Measurements from ENCODE around the gene MPHOSPH6. TPM values are rescaled to one million over a fixed set of nuclear protein-coding genes. Genes with fewer than 3 reads are reported as not detected.
"Not testable (repeated sequence)": the region's sequence is repeated elsewhere in the genome, so short reads cannot be mapped to it uniquely, and the experiment has no call there.

The MPHOSPH6 gene, protein sequence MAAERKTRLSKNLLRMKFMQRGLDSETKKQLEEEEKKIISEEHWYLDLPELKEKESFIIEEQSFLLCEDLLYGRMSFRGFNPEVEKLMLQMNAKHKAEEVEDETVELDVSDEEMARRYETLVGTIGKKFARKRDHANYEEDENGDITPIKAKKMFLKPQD
- 27.7 and 66.9 TPM in 2 replicates for total RNA-seq (2014; rRNA removed; shearing (Covaris generic))

DNA sequence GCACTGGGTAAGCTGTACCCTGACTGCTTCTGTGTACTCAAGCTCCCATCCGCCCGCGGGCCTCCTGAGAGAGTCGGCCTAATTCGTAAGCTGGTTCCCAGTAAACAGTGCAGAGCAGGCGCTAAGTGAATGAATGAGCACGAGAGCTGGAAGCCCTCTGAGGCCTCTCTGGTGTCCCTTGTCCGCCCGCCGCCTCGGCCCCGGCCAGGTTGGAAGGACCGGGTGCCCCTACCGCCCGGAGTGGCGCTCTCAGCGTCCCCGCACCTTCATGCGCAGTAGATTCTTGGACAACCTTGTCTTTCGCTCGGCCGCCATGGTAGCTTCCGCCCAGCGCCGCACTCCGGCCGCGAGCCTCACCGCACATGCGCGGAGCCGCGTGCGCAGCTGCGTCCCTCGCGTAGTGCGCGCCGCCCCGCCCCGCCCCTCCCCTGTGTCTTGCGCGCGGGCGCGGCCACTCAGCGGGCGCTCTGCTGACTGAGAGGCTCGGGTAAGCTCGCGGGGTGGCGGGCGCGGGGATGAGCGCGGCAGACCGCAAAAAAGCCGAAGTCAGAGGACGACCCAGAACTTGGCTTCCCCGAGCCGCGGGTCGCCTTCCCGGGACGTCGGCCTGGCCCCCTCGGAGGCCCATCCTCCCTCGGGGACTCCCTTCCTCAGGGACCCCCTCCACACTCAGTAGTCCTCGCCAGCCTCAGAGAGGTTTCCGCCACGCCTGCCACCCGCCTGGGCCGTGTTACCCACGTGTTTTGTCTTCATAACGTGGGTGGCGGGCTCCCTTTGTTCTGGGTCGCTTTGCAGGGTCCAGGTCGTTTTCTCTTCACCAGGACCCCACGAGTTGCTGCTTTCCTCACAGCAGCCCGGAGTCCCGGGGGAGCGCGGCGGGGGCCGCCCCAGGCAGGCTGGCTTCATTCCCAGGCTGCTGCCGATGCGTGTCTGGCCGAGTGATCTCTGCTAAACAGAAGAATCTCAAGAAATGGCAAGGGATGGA, at the start of gene MPHOSPH6:
TSS of gene MPHOSPH6 (minus strand) at position 364 of the 985 bp plus-strand sequence. CDS start at position 315, 49 bp downstream.
- peak; percentile 80 for DNase-seq (ENCODE audit: low spot score)
- in situ Hi-C loops (cut with HindIII; ENCODE audit: low sequenced_read_pairs): no loop called here

DNA sequence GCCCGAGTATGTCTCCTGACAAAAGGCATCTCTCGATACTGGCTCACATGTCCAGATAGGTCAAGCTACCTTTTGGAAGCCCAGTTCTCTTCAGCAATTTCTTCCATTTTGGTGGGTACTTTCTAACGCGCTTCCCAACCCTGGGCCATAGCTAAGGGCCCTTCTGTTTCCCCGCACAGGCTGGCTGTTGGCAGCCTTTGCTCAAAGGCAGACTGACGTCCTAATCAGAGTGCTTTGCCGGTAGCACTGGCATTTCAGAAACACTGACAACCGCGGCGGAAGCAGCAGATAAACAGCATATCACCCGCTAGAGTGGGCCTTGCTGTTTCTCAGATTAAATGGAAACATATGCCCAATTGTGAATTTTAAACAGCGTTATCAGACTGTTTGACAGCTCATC, 49.3 kb upstream of the MPHOSPH6 start:
- DNase-seq (ENCODE audit: low spot score): no peak
- in situ Hi-C loops (cut with HindIII; ENCODE audit: low sequenced_read_pairs): no loop called here

DNA sequence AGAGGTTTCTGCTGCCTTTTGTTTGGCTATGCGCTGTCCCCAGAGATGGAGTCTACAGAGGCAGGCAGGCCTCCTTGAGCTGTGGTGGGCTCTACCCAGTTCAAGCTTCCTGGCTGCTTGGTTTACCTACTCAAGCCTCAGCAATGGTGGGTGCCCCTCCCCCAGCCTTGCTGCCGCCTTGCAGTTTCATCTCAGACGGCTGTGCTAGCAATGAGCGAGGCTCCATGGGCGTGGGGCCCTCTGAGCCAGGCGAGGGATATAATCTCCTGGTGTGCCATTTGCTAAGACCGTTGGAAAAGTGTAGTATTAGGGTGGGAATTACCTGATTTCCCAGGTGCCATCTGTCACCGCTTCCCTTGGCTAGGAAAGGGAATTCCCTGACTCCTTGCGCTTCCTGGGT, 39.3 kb upstream of the MPHOSPH6 start:
- DNase-seq (ENCODE audit: low spot score); in situ Hi-C loops (cut with HindIII; ENCODE audit: low sequenced_read_pairs): not testable (repeated sequence)

DNA sequence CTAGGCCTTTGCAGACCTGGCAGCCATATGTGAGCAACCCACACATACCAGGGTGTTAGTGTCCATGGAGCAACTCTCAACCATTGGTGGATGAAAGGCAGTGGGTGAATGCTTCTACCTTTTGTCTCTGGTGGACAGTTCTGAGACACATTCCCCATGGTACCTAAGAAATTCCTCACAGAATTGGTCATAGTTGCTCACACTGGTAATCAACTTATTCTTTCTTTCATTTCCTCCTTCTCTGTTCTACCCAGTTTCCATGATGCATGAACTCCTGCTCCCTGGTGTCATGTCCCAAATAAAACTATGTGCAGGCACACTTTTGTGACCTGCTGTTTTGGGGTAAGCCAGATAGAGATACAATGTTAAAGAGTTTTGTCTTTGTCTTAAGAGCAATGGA, 33.2 kb upstream of the MPHOSPH6 start:
- in situ Hi-C loops (cut with HindIII; ENCODE audit: low sequenced_read_pairs): no loop called here
- no peak for DNase-seq (ENCODE audit: low spot score)

DNA sequence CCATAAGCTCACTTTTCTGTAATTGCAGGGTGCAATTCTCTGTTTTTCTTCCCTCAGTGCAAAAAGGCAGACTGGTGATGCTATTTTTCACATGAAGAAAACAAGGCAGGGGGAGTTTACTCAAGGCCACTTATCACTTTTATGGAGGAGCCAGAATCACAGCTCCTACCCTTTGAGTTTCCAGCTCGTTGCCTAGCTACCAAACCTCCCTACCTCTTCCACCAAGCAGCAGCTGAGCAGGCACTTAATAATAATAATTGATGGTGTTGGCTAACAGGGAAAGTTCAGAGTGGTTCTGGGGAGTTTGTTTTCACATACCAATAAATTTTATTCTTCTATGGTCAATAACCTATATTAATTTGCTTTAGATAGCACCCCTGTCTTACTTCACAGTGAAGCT, 31.9 kb upstream of the MPHOSPH6 start:
- no peak for DNase-seq (ENCODE audit: low spot score)
- in situ Hi-C loops (cut with HindIII; ENCODE audit: low sequenced_read_pairs): no loop called here

DNA sequence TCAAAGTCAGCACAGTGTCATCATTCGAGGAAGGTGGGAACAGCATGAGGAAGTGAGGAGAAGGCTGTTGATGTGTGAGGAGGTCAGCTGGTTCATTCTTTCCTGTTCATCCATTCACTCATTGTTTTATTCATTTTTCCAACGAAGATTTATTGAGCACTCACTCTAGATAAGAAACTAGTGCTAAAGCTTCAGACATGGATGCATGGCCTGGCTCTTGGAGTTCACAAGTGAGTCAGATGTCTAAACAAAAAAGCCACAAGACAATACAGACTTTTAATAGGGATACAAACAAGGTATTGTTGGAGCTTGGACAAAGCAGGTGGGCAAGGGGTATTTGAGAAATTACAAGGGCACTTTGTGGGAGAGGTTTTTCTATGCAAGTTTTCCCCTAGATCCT, 31.3 kb upstream of the MPHOSPH6 start:
- in situ Hi-C loops (cut with HindIII; ENCODE audit: low sequenced_read_pairs): no loop called here

DNA sequence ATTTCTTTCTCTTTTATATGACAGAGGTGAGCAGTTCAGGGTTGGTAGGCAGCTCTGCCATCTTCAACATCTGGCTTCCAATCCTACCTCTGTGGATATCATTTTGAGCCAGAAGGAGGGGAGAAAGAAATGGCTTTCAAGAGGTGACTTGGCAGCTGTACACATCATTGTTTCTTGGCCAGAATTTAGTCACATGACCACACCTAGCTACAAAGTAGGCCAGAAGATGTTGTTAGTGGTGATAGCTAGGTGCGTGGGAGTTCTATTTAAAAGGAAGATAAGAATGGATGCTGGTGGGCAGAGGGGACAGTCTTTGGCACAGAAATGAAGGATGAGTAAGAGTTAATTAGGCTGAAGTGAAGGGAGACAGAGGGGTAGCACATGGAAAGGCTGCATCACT, 29.2 kb upstream of the MPHOSPH6 start:
- in situ Hi-C loops (cut with HindIII; ENCODE audit: low sequenced_read_pairs): no loop called here

More for the DNA sequence above, 31.3 kb upstream of the MPHOSPH6 start:
- DNase-seq (ENCODE audit: low spot score): no peak

DNA sequence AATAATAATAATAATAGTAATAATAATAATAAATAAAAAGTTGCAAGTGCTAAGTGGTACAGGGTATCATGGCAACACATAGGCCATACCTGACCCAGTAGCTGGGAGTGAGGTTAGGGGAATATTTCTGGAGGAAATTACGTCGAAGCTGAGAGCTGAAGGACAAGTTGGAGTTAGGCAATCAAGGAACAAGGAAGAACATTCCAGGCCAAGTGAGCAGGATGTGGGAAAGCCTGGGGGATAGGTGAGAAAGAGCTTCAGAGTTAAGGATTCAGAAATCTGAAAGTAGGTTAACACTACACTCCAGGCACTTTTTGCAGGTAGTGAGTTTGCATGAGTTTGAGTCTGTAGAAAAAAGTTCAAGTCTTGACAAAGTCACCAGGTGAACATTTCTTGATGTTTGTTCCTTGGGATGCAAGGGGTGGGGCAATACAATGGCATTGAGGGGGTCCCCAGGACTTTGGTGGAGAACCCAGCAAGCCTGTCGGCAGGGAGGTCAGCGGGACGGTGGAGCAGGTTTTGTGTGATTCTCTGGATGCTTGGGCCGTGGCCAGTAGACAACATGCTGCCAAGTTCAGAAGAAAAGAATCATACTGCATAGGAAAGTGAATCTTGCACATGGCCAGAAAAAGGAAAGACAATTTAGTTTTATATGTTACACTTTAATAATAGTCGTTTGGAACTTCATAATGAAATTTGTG, 27.7 kb upstream of the MPHOSPH6 start:
- in situ Hi-C loops (cut with HindIII; ENCODE audit: low sequenced_read_pairs): no loop called here
- DNase-seq (ENCODE audit: low spot score): peak; percentile 7

More for the DNA sequence above, 29.2 kb upstream of the MPHOSPH6 start:
- no peak for DNase-seq (ENCODE audit: low spot score)

DNA sequence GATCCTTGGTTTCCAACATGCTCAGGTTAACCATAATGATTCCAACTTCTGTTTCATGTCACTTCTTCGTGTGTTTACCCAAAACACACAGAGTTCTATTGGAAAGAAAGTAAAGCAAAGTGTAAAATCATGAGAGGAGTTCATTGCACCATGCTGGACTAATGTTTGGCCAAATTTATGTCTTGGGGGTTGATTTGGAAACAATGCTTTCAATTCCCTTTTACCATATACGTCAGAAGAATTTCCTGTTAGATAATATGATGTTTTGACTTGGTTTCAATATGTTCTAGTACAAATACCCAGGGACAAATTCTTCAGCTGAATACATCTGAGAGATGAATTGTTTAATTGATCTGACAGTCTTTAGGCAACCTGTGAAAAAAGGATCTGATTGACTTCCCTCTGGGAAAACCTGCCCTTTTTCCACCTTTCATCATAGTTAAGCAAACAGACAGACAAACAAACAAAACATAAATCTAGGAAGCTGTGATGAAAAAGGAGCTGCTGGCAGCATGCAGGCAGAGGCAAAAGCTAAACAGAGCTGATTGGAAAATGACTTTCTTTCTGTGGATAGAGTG, 26.0 kb upstream of the MPHOSPH6 start:
- DNase-seq (ENCODE audit: low spot score): no peak
- in situ Hi-C loops (cut with HindIII; ENCODE audit: low sequenced_read_pairs): no loop called here

DNA sequence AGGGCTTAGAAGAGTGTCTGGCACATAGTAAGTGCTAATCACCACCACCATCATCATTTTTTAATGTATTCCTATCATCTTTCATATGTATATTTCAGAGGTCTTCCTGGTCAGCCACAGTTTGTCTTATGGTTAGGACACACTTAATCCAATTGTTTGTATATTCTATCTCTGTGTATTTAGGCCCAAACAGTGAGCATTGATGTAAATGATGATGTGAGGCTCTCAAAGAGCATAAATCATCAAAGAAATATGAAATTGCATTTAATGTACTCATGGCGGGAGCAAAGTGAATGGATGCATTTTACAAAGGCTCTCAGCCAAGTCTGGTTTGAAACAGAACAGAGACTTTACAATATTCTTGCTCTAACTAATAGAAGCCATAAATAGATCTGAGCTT, 24.1 kb upstream of the MPHOSPH6 start:
- in situ Hi-C loops (cut with HindIII; ENCODE audit: low sequenced_read_pairs): no loop called here
- no peak for DNase-seq (ENCODE audit: low spot score)

DNA sequence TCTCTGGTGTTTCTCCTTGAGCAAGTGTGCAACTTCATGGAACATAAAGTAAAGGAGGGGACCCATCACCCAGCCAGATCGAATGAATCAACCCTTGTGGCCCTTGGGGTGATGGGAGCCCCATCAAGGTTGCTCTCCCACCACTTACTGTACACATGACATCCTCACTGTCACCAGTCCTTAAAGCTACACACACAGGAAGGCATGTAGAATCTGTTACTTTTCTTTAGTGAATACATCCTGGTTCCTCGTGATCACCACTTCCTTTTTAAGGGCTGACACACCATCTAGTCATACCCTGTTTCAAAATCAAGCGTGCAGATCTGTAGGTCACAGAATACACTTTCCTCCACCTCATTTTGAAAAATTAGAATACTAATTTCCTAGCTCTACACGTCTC, 22.6 kb upstream of the MPHOSPH6 start:
- no peak for DNase-seq (ENCODE audit: low spot score)
- in situ Hi-C loops (cut with HindIII; ENCODE audit: low sequenced_read_pairs): no loop called here

DNA sequence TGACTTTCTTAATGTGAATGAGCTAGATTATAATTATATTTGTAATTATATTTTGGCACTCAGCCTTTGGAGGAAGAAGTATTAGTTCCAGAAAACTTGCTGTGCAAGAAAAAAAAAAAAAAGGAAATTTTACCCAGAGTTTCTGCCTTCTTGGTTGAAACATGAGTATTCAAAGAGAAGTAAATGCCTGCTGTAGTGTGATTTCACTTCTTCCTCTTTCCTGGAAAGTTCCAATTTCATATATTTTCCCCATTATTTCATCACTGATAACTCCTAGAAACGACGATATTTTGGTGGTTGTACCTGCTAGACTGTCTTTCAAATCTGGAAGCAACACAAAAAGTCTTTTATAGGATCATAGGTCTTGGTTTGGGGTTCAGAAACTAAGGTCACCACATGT, 20.4 kb upstream of the MPHOSPH6 start:
- in situ Hi-C loops (cut with HindIII; ENCODE audit: low sequenced_read_pairs): no loop called here

DNA sequence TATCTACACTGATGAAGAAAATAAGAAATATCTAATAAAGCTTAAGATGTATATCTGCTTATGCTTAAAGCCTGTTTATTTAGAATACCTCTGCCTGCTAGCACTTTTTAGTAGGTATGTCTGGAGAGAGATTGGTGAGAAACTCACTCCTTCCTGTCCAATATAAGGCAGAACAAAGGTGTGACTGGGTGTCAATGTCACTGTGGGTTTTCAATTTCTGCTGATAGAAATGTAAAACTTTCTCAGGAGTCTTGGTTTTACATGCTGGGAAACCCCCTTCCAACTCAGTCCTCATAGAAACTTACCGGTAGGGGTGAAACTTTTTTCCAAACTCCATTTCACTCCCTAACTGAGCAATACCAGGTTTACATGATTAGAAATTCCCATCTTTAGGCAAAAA, 17.8 kb upstream of the MPHOSPH6 start:
- in situ Hi-C loops (cut with HindIII; ENCODE audit: low sequenced_read_pairs): no loop called here
- DNase-seq (ENCODE audit: low spot score): no peak

More for the DNA sequence above, 20.4 kb upstream of the MPHOSPH6 start:
- no peak for DNase-seq (ENCODE audit: low spot score)

DNA sequence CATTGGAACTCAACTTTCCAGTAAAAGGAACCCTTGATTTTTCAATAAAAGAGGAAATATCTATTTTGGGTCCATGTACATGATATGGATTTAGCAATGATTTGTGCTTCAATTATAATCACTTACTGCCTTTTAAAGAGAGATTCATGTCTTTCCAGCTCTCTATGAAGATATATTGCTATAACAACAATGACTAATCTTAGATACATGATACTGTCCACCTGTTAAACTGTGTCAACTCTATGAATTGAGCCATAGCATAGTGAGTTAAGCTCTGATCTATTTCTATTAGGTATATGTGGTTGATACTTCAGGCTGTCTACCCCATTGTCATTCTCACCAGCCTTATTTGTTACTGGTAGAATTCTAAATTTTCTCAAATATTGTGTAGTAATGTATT, 15.0 kb upstream of the MPHOSPH6 start:
- in situ Hi-C loops (cut with HindIII; ENCODE audit: low sequenced_read_pairs): no loop called here
- DNase-seq (ENCODE audit: low spot score): no peak

DNA sequence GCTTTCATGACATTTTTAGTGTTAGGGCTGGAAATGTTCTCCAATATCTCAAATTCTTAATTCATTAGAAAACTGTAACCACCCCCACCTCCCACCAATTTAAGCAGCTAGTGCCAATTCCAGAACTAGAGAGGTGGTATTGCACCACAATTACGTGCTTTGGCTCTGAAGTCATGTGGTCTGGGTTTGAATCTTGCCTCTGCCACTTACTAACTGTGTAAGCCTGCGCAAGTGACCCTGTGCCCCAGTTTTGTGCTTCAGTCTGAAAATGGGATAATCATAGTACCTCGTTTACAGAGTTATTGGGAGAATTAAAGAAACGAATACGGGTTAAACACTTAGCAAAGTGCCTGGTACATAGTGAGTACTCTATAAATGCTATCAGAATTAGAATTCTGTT, 14.2 kb upstream of the MPHOSPH6 start:
- in situ Hi-C loops (cut with HindIII; ENCODE audit: low sequenced_read_pairs): no loop called here
- no peak for DNase-seq (ENCODE audit: low spot score)

DNA sequence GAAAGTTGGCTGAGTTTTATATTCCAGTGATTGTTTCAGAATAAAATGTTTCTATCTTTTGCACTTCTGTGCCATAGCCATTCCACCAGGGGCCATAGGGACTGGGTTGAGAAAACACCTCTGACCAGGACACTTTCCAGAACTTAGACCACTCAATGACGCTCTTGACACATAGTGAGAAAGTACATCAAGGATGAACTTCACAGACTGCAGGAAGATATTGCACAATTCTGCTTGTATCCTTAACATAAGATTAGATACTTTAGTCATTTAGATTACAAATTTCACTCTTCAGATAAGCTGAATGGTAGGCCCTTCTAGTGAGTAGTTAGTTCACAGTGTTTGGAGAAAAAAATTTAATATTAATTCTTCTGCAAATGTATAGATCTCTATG, 13.0 kb upstream of the MPHOSPH6 start:
- DNase-seq (ENCODE audit: low spot score): no peak
- in situ Hi-C loops (cut with HindIII; ENCODE audit: low sequenced_read_pairs): no loop called here

DNA sequence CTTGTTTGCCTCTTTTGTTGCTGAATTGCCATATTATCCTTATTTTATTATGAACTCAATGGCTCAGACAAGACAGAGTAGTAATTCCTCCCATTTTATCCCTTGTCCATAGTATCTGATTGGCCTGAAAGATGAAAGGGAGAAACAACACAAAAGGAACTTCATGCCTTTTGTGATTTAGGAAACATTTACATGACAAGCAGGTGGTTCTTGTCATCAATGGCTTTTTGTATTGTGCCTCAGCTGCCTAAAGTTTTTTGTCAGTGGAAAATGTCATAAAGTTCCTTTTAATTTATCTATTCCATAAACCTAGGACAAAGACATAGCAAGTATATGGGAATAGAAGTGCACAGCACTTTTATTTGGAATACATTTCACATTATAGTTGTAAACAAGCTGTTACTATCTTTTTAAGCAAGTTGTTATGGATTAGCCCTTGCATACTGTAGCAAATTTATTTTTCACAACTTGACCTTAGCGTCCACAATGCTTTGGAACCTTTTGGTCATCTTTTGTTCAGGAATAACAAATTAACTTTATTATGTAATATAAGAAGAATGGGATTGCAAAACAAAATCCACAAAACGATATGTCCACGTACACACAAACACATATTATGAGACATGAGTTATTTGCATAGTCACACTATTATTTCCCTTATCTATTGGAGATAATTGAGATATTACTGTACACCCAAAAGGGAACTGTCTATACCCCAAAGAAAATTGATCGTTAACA, 12.4 kb upstream of the MPHOSPH6 start:
- in situ Hi-C loops (cut with HindIII; ENCODE audit: low sequenced_read_pairs): no loop called here
- no peak for DNase-seq (ENCODE audit: low spot score)

DNA sequence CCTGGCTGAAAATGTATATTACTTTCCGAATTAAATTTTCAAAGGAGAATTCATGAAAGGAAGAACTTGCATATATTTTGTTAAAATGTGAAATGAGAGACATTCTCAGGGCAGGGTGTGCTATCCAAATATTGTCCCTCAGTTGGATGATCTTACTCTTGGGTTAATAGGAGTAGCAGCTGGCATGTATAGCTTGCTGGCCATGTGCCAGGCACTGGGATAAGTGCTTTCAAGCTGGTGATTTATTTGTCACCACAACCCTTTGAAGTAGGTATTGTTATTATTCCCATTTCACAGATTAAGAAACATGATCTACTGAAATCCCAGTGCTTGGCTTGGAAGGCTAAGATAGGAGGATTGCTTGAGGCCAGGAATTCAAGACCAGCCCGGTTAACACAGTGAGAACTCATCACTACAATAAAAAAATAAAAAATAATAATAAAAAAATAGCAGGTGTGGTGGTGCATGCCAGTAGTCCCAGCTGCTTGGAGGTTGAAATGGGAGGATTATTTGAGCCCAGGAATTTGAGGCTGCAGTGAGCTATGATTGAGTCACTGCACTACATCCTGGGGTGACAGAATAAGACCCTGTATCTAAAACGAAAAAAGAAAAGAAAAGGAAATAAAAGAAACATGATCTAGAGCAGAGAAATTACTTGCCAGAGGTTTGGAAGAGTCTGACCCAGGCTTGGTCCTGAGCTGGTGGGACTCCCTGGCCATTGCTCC, 11.6 kb upstream of the MPHOSPH6 start:
- DNase-seq (ENCODE audit: low spot score): no peak
- in situ Hi-C loops (cut with HindIII; ENCODE audit: low sequenced_read_pairs): no loop called here
